DND-41 (cell line): ENCODE data around the gene CFAP68.

Experiments
- ATAC-seq: fragments of 200-7000 bp; cut with Tn5 transposase; 3 replicates; pipeline ENCODE4 v1.9.1; 2021; ENCODE audit warnings: low read depth; ENCODE audit not compliant: insufficient read depth
- DNase-seq: peaks from one replicate; pipeline ENCODE4 v3.0.0-alpha.2; 2020
- H2AFZ ChIP-seq: 2 replicates; pipeline ENCODE4 v1.6.0; 2012; ENCODE audit warnings: low read depth, low read length
- H3K27ac ChIP-seq: 2 replicates; pipeline ENCODE4 v1.5.1; 2012; ENCODE audit warnings: low read length, inconsistent platforms
- H3K27me3 ChIP-seq: fragments of 200-600 bp; sonication (generic); 2 replicates; pipeline ENCODE4 v1.6.0; 2012; ENCODE audit warnings: low read length, mild to moderate bottlenecking, inconsistent platforms; ENCODE audit not compliant: insufficient read depth, poor library complexity
- H3K36me3 ChIP-seq: 2 replicates; pipeline ENCODE4 v1.5.1; 2012; ENCODE audit warnings: low read length, inconsistent platforms; ENCODE audit not compliant: insufficient read depth
- H3K4me1 ChIP-seq: 2 replicates; pipeline ENCODE4 v1.5.1; 2012; ENCODE audit warnings: mild to moderate bottlenecking, low read length; ENCODE audit not compliant: insufficient read depth
- H3K4me2 ChIP-seq: 2 replicates; pipeline ENCODE4 v1.6.0; 2012; ENCODE audit warnings: mild to moderate bottlenecking, moderate library complexity, low read length, inconsistent platforms; ENCODE audit not compliant: insufficient read depth
- H3K4me3 ChIP-seq, 2 experiments: fragments of 200-600 bp in 1 of 2; shearing (Covaris generic) in 1 of 2; 2 replicates each; pipeline ENCODE4 v1.5.1; 2012 to 2016; ENCODE audit warnings: inconsistent platforms in 2 of 2, low read length in 2 of 2, mild to moderate bottlenecking in 2 of 2, low read depth in 1 of 2, moderate library complexity in 1 of 2
- H3K79me2 ChIP-seq: 2 replicates; pipeline ENCODE4 v1.6.0; 2012; ENCODE audit warnings: low read length, inconsistent platforms; ENCODE audit not compliant: insufficient read depth
- H3K9ac ChIP-seq: 2 replicates; pipeline ENCODE4 v1.6.0; 2012; ENCODE audit warnings: low read depth, mild to moderate bottlenecking, inconsistent platforms, low read length, moderate library complexity
- H3K9me3 ChIP-seq: 2 replicates; pipeline ENCODE4 v1.5.1; 2012; ENCODE audit warnings: low read length, moderate library complexity, mild to moderate bottlenecking, inconsistent platforms; ENCODE audit not compliant: insufficient read depth, severe bottlenecking
- H4K20me1 ChIP-seq: 2 replicates; pipeline ENCODE4 v1.6.0; 2012; ENCODE audit warnings: low read length; ENCODE audit not compliant: insufficient read depth
- EZH2 ChIP-seq: IDR thresholded peaks from 3 replicates; pipeline ENCODE4 v1.6.1; 2012; ENCODE audit warnings: borderline replicate concordance, low read depth, mild to moderate bottlenecking, moderate library complexity, low read length, inconsistent platforms; ENCODE audit not compliant: severe bottlenecking
- TF ChIP-seq, protein P1 (sequence below): IDR thresholded peaks from 2 replicates; pipeline ENCODE4 v1.5.1; 2012; ENCODE audit warnings: borderline replicate concordance, low read length, moderate library complexity, mild to moderate bottlenecking; ENCODE audit not compliant: poor library complexity, severe bottlenecking; ENCODE audit errors: extremely low read depth

CFAP68 gene

DNA sequence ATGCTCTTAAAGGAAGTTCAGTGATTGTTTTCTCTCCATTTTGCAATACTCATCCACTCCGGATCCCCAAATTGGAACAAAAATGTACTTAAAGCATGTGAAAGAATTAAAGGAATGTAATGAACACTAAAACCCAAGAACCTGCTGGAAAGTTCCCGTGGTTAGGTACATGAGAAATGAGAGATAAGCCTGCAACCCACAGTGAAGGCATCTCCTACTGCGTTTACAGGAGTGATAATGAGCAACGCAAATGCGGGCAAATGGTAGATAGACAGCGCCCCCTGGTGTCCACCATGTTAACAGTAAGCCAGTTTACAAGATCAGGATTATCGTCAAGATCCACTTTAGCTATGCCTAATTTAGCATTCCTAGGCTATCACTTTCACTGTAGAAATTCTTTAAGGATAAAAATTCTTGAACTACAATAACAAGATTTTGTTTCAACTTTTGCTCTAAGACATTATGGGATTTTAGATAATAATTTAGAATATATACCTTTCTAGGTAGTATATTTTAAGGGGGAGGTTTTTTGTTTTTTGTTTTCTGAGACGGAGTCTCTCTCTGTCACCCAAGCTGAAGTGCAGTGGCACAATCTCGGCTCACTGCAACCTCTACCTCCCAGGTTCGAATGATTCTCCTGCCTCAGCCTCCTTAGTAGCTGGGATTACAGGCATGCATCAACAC, 37.8 kb upstream of the CFAP68 start:
- DNase-seq, result peak; percentile 83
- H3K4me2 ChIP-seq, result no peak overlapping the region
- peaks cover 47% of the 10 kb centered on the region; the same call in 1 of the 2 replicates for H3K36me3 ChIP-seq
- no peaks in the 10 kb centered on the region for H3K79me2 ChIP-seq
- 0 out of 2 replicates have a peak, but pooled peaks cover 2% of the 10 kb centered on the region for H3K4me1 ChIP-seq
- peak; percentile 99 for ATAC-seq
- no peak overlapping the region for H3K9ac ChIP-seq
- H3K27ac ChIP-seq, result no peak overlapping the region
- H3K27me3 ChIP-seq, result no peaks in the 10 kb centered on the region
- H3K4me3 ChIP-seq, result no peak overlapping the region
- H4K20me1 ChIP-seq, result no peaks in the 10 kb centered on the region
- no peak for TF ChIP-seq EZH2
- TF ChIP-seq, protein P1, sequence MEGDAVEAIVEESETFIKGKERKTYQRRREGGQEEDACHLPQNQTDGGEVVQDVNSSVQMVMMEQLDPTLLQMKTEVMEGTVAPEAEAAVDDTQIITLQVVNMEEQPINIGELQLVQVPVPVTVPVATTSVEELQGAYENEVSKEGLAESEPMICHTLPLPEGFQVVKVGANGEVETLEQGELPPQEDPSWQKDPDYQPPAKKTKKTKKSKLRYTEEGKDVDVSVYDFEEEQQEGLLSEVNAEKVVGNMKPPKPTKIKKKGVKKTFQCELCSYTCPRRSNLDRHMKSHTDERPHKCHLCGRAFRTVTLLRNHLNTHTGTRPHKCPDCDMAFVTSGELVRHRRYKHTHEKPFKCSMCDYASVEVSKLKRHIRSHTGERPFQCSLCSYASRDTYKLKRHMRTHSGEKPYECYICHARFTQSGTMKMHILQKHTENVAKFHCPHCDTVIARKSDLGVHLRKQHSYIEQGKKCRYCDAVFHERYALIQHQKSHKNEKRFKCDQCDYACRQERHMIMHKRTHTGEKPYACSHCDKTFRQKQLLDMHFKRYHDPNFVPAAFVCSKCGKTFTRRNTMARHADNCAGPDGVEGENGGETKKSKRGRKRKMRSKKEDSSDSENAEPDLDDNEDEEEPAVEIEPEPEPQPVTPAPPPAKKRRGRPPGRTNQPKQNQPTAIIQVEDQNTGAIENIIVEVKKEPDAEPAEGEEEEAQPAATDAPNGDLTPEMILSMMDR, result peak; percentile 95
- no peaks in the 10 kb centered on the region for H3K9me3 ChIP-seq
- H2AFZ ChIP-seq, result no peak overlapping the region

DNA sequence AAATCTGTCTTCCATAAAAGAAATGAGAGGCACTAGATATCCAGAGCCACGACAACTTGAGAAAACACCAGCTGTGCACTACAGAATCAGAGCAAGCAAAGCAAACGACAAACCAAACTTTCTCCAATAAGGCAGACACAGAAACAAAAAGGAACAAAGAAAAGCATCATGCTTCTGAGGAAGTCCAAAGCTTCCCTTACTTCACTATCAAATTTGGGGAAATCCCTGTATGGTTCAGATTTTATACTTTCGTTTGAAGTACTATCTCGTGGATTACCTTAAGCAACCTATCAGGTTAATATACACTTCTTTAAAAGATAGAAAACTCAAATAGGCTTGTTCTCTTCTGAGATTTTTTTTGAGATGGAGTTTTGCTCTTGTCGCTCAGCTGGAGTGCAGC, 35.7 kb upstream of the CFAP68 start:
- no peak for ATAC-seq

DNA sequence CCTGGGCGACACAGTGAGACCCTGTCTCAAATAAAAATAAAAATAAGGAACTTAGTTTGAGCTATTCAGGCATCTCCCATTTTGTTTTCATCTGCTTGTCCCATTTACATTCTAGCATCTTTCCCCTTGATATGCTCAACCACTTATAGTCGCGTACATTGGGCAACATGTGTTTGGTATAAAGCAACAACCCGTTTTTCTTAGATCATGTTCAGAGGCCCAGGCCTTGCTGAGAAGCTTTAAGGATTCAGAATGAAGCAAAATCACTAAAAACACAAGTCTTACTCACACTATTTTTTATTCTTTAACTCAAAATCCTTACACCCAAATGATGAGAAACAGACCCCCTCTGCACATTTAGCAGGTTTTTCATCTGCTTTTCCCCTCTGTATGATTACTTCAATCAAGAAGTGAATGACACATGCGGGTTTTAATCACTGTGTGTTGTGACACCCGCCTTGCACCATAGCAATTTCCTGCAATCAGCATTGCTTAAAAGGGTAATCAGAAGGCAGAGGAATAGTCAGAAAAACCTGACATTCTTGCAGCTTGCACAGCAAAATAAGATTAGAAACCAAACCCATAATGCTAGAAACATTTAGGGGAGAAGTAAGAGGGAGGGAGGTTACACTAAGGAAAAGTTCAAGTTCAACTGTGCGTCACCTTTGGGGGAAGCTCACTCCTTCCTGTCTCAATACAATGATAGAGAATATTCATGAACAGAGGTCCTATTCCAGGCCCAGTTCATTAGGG, 33.9 kb upstream of the CFAP68 start:
- no peak overlapping the region for H3K27ac ChIP-seq
- no peaks in the 10 kb centered on the region for H4K20me1 ChIP-seq
- no peak for TF ChIP-seq EZH2
- TF ChIP-seq, protein P1, result no peak
- no peaks in the 10 kb centered on the region for H3K27me3 ChIP-seq
- DNase-seq (no peak), ATAC-seq (no peak)
- H3K9me3 ChIP-seq, result no peaks in the 10 kb centered on the region
- H3K9ac ChIP-seq, result no peak overlapping the region
- H3K4me1 ChIP-seq, result 0 out of 2 replicates have a peak, but pooled peaks cover 2% of the 10 kb centered on the region
- H3K79me2 ChIP-seq, result no peaks in the 10 kb centered on the region
- no peak overlapping the region for H2AFZ ChIP-seq
- no peak overlapping the region for H3K4me2 ChIP-seq
- H3K36me3 ChIP-seq, result peaks cover 45% of the 10 kb centered on the region; the same call in 1 of the 2 replicates
- no peak overlapping the region for H3K4me3 ChIP-seq

More for the DNA sequence above, 35.7 kb upstream of the CFAP68 start:
- Histone ChIP-seq H3K27ac (no peak overlapping the region), H3K36me3 (peaks cover 42% of the 10 kb centered on the region; the same call in 1 of the 2 replicates), H3K4me1 (0 out of 2 replicates have a peak, but pooled peaks cover 2% of the 10 kb centered on the region), H3K9me3 (no peaks in the 10 kb centered on the region), H3K4me2 (no peak overlapping the region), H3K27me3 (no peaks in the 10 kb centered on the region), H3K9ac (no peak overlapping the region), H2AFZ (no peak overlapping the region), H3K4me3 (no peak overlapping the region), H3K79me2 (no peaks in the 10 kb centered on the region), H4K20me1 (no peaks in the 10 kb centered on the region)
- DNase-seq, result no peak
- TF ChIP-seq EZH2, result no peak
- TF ChIP-seq, protein P1, result no peak
